Measurements from ENCODE around the gene KCNN1.
"Not testable (repeated sequence)": the region's sequence is repeated elsewhere in the genome, so short reads cannot be mapped to it uniquely, and the experiment has no call there.

The KCNN1 gene

DNA sequence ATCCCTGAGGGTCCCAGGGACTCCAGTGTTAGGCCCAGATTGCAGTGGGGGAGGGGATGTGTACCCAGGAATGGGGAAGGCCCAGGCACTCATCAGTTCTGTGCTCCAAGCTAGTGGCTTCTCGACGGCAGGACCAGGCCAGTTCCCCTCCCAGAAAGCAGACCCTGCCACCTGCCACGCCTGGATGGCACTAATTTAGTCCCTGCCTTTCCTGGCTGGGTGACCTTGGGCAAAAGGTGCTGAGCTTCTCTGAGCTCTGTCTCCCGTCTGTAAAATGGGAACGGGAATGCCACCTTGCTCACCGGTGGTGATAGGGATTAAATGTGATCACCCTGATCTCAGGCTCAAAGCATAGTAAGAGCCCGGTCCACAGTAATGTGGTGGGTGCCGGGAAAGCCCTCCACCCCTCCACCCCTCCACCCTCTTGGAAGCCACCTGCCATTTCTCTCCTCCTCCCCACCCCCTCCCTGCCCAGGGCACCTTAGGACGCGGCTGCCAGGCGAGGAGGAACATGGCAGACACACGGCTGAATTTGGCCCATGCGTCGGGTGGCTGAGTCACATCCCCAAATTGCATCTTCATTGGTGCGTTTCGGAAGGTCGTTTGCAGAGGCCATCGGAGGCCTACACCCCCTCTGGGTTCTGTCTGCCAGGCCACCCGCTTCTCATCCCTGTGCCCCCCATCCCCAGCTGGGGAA, 2.3 kb downstream of the KCNN1 start:
- no peak for DNase-seq

DNA sequence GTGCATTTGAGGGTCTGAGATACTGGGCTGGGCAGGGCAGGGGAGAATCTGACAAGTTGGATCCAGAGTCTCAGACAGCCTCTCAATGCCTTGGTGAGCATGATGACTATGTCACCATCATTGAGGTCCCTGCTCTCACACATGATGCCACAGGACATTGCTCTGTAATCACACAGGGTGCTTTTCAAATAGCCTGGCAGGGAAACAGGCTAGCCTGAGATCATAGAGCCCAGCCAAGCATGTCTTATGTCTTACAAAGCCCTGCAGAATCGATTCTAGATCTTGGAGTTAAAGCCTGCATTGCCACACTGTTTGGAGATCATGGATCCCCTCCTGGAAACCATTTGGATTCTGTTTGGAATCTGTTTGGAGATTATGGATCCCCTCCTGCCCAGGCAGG, 5.3 kb downstream of the KCNN1 start:
- no peak for DNase-seq

DNA sequence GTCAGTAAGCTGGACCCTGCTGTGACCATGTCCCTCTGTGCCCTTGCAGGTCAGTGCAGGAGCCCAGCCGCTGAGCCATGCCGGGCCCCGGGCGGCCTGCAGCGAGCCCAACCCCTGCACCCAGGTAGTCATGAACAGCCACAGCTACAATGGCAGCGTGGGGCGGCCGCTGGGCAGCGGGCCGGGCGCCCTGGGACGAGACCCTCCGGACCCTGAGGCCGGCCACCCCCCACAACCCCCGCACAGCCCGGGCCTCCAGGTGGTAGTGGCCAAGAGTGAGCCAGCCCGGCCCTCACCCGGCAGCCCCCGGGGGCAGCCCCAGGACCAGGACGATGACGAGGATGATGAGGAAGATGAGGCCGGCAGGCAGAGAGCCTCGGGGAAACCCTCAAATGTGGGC, 6.9 kb downstream of the KCNN1 start:
- no peak for DNase-seq

DNA sequence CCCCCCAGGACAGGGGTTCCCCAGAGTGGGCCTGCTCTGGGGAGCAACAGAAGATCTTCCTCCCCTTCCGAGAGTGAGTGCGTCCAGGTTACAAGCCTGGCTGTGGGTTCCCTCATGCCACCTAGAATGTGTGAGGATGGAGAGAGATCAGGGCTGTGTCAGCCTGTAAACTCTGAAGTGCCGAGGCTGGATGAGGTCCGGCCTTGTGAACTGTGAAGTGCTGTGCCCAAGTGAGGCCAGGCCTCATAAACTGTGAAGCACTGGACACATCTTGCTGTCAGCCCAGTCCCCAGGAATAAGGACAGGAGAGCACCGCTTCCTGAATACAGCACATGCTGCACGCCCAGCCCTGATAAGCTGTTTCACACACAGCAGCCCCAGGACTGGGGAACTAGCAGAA, 7.6 kb downstream of the KCNN1 start:
- DNase-seq: no peak

DNA sequence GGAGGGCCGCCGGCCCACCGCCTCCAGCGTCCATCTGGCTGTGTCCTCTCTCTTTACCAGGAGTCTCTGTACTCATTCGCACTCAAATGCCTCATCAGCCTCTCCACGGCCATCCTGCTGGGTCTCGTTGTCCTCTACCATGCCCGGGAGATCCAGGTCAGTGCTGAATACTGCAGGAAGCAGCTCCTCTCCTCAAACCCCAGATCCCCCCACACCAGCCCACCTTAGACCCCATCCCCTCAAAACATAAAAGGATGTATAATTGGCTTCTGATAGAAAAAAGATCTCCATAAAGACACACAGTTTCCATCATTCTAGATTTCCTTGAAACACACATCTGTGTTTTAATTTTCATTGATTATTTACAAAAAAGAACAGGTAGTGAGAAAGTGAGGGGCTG, 8.1 kb downstream of the KCNN1 start:
- no peak for DNase-seq

DNA sequence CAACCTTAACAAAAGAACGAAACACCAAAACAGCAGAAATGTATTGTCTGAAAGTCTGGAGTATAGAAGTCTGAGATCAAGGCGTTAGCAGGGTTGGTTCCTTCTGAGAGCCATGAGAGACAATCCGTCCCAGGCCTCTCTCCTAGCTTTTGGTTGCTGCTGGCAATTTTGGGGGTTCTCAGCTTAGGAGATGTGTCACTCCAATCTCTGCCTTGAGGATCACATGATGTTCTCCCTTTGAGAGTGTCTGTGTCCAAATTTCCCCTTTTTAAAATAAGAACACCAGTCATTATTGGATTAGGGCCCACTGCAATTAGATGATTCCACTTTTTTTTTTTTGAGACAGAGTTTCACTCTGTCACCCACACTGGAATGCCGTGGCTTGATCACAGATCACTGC, 10.1 kb downstream of the KCNN1 start:
- no peak for DNase-seq

DNA sequence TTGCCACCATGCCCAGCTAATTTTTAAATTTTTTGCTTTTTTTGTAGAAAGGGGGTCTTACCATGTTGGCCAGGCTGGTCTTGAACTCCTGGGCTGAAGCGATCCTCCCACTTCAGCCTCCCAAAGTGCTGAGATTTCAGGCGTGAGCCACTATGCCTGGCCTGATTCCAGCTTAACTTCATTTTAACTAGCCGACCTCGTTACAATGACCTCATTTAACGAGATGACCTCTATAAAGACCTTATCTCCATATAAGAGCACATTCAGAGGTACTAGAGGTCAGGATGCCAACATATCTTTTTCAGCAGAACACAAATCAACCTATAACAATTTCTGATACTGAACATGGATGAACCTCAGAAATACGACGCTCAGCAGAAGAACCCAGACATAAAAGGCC, 10.6 kb downstream of the KCNN1 start:
- DNase-seq: no peak

DNA sequence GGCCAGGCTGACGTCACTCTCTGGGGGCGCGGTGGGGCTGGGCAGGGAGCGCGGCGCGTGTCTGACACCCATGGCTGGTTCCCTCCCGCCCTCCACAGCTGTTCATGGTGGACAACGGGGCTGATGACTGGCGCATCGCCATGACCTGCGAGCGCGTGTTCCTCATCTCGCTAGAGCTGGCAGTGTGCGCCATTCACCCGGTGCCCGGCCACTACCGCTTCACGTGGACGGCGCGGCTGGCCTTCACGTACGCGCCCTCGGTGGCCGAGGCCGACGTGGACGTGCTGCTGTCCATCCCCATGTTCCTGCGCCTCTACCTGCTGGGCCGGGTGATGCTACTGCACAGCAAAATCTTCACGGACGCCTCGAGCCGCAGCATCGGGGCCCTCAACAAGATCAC, 14.7 kb downstream of the KCNN1 start:
- no peak for DNase-seq

DNA sequence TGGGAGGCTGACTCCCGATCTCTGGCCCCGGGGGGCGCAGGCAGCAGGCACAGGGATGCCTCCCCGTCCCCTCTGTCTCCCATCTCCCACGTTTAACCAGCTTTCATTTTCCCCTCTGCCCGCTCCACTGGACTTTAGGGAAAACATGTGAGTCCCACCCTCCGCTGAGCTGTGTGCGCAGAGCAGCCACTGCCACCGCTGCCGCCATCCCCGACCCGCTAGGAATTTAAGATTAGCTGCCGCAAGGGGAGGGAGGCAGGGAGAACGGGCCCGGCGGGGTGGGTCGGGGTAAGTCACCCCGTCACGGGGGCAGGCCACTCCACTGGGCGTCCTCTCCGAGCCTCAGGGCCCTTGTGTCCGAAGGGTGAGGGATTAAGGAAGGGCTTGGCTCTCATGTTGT, 15.5 kb downstream of the KCNN1 start:
- no peak for DNase-seq

DNA sequence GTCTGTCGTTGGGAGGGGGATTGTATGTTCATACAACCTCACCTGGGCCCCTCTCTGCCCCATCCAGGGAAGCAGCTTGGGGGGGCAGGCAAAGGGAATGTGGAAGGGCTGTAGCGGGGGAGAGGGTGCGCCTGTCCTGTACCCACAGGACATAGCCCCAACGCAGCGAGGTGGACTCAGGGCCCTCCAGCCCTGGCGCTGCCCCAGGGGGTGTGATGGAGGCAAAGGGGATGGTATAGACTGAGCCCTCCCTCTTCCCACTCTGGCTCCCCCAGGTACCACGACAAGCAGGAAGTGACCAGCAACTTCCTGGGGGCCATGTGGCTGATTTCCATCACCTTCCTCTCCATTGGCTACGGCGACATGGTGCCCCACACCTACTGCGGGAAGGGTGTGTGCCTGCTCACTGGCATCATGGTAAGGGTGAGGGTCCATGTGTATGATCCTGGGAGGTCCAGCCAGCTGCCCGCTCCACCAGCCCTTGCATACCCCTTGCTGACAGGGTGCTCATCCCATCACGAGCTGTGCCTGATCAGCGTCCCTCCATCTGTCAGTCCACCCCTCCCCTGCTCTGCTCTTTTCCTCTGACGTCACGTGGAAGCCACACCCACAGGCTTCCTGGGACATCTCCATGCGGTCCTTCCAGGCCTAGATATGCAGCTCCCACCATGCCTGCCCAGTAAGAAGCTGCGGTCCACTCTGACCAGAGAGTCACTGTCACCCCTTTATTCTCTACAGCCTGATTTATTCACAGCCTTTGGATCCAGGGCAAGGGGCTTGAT, 18.3 kb downstream of the KCNN1 start:
- no peak for DNase-seq

DNA sequence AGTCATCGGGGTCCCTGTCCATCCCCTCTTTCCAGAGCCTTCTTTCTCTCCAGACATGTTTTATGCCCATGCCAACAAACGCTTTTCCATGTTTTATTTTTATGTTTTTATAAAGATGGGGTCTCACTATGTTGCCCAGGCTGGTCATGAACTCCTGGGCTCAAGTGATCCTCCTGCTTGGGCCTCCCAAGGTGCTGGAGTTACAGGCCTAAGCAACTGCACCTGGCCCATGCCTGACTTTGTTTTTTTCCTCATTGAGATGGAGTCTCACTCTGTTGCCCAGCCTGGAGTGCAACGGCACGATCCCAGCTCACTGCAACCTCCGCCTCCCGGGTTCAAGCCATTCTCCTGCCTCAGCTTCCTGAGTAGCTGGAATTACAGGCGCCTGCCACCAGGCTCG, 19.7 kb downstream of the KCNN1 start:
- DNase-seq: not testable (repeated sequence)

DNA sequence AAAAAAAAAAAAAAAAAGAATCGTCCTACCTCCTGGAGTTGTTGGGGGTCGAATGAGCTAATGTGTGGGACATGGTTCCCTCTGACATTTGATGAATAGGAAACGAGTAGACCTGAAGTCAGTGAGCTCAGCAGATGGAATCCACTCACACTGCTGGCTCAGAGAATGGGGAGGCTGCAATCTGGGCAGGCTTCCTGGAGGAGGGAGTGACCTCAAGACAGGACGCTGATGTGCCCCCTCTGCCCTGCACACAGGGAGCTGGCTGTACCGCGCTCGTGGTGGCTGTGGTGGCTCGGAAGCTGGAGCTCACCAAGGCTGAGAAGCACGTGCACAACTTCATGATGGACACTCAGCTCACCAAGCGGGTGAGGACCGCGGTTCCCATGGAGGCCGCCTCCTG, 21.3 kb downstream of the KCNN1 start:
- DNase-seq: no peak

DNA sequence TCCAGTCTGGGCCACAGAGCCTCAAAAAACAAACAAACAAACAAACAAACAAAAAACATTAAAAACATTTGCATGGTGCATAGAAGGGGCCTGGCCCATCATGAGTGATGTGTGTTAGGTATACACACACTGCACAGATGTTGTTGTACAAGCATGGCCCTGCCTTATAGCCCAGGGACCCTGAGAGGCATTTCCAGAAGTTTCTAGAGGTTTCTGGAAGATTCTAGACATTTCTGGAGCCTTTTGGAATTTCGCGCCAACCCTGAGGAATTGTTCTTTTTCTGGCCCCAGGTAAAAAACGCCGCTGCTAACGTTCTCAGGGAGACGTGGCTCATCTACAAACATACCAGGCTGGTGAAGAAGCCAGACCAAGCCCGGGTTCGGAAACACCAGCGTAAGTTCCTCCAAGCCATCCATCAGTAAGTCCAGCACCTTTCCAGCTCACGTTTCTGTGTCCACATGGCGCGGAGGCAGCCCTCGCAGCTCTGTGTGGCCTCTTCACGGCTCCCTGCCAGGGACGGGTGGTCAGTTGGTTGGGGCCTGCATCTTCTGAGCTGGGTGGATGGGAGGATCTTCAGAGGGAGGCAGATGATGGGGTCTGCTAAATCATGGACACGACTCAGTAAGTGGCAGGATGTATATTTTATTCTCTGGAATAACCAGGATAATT, 22.7 kb downstream of the KCNN1 start:
- DNase-seq: no peak

DNA sequence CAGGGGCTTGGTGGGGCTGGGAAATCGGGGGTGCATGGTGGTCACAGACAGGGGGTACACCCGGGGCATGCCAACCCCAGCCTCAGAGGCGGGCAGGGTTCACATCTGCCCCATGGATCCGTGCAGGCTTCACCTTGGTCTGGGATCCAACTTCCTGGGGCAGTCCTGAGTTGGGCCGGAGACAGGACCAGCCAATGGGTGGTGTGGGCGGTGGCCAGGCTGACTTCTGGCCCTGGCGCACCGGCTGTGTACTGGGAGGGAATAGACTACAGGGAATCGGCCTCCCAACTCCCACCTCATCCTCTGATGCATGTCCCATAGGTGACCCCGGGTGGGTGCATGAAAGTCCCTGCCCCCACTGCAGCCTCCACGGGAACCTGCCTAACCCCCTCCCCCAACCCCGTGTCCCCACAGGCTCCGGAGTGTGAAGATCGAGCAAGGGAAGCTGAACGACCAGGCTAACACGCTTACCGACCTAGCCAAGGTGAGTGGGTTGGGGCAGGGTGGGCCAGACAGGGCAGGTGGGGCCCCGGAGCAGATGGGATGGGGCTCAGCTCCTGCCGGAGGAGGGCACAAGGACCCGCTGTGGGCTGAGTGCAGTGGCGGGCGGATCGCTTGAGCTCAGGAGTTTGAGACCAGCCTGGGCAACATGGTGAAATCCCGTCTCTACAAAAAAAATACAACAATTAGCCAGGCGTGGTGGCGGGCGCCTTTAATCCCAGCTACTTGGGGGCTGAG, 26.3 kb downstream of the KCNN1 start:
- DNase-seq: no peak

DNA sequence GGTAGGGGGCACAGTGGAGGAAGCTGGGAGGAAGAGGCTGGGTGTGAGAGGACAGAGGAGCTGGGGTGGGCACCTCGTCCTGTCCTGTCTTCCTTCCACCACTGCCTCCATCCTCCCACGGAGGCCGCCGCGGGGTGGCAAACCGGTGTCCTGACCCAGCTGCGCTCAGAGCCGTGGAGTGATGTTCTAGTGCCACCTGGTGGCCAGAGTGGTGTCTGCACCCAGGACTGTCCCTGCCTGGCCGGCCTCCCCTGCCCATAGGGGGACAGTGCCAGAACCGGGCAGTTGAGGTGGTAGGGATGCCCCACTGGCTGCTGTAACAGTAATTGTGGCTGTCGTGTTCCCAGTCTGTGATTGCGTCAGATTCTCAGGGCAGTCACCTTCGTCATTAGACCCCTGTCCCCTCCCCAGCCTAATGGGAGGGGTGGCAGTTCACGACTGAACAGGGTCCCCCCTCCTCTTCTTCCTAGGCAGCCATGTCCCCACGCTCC, 30.0 kb downstream of the KCNN1 start:
- DNase-seq: peak; percentile 89

DNA sequence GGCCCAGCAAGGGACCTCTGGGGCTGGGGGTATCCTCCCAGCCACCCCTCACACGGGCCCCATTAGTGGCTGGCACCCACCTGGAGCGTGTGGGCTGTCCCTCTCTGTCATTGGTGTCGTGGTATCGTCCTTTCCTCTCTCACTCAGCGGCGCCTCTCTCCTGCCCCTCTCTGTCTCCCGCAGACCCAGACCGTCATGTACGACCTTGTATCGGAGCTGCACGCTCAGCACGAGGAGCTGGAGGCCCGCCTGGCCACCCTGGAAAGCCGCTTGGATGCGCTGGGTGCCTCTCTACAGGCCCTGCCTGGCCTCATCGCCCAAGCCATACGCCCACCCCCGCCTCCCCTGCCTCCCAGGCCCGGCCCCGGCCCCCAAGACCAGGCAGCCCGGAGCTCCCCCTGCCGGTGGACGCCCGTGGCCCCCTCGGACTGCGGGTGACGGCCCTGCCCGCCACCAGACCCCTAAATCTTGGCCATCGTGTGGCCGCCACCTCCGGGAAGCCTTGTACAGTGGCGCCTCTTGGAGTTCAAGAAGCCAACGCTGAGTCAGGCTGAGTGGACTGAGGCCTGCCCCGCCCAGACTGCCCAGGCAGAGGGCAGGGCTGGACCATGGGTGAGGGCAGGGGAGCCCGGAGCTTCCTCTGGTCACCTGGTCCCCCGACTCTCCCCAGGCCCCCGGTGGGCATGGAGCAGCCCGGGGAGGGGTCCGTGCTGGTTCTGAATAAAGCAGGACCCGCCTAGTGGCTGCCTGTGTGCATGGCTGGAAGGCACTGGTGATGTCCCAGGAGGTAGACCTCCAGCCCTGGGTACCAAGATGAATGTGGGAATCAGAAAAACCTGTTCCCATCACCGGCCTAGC, 31.3 kb downstream of the KCNN1 start:
- no peak for DNase-seq

DNA sequence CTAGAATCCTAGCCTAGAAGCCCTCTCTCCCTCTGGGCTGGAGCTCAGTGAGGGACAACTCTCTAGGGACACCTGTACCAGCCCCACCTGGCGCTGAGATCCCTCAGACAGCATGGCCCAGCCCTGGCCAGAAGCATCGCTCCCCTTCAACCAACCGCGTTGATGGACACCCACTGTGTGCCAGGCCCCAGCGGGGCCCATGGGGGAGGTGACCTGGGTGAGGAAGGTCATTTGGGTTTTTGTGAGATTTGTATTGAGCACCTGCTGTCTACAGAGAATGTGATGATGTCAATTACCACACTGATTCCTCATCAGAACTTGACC, 31.9 kb downstream of the KCNN1 start:
- no peak for DNase-seq

DNA sequence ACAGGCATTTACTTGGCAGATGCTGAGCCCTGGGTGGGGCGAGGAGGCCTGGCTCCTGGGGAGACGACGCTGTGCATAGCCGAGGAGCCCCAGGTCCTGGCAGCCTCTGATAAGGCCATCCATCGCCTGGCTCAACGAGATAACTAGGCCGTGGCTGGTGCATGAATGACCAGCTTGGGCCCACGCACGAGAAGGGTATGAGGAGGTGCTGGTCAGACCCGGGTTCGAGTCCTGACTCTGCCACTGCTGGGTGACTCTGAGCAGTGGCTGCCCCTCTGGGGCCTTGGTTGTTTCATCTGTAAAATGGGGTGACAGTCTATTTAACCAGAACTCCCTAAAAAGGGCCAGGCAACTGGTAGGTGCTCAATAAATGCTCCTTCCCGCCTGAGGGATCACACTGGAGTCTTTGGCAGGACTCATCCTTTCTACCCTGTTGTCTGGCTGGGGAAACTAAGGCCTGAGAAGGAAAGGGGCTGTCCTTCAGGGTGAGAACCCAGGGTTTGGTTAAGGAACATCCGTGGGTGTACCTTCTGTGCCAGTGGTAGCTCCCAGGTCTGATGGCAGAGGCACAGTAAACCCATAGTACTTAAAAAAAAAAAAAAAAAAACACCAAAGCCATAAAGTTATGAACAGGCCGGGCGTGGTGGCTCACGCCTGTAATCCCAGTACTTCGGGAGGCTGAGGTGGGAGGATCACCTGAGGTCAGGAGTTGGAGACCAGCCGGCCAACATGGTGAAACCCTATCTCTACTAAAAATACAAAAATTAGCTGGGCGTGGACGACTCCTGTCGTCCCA, 33.0 kb downstream of the KCNN1 start:
- DNase-seq: no peak

DNA sequence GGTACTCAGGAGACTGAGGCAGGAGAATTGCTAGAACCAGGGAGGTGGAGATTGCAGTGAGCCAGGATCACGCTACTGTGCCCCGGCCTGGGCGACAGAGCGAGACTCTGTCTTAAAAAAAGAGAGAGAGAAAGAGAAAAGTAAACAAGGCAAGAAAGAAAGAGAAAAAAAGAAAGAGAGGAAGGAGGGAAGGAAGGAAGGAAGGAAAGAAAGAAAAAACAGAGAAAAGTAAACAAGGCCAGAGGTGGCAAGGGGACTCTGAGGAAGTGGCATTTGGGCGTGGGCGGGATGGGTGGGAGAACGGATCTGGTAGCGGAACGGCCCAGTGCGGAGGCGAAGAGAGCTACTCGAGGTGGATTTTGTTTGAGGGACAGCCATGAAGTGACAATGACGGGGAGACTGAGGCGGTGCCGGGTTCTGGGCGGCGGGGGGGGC, 33.6 kb downstream of the KCNN1 start:
- no peak for DNase-seq

DNA sequence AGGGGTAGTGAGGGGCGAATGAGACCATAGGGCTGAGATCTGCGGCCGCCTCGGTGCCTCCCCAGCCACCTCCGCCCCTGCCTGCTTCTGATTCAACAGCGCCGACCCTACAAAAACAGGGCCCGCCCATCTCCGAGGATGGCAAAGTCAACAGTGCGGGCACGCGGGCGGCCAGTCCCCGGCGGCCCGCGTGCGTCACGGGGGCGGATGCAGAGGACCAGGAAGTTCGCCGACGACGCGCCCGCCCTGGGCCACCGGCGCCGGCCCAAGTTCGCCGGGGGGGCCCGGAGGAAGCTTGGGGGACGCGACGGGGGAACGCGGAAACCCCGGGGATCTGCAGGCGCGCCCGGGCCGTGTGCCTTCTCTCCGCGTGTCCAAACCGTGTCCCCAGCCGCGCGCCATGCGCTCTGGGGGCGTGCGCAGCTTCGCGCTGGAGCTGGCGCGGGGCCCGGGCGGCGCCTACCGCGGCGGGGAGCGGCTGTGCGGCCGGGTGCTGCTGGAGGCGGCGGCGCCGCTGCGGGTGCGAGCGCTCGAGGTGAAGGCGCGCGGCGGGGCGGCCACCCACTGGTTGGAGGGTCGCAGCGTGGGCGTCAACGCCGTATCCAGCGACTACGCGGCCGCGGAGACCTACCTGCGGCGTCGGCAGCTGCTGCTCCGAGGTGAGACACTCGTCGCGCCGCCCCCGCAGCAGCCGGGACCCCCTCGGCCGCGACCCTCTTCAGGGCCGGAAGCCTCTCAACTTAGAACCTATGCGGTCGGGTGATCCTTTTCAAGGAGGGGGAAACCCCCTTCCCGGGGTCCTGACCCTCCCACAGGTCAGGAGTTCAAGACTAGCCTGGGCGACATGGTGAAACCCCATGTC, 34.2 kb downstream of the KCNN1 start:
- peak; percentile 97 for DNase-seq

Data from CD4-positive, alpha-beta T cell treated with Interleukin-17A for 1 hour (primary cell).